ENCODE measurements around the gene RPS16. TPM values are rescaled to one million over a fixed set of nuclear protein-coding genes. Genes with fewer than 3 reads are reported as not detected.

RPS16 gene
- total RNA-seq, 4 donors from 2014 or later, result 919 to 2,686 (median 1,277) TPM

DNA sequence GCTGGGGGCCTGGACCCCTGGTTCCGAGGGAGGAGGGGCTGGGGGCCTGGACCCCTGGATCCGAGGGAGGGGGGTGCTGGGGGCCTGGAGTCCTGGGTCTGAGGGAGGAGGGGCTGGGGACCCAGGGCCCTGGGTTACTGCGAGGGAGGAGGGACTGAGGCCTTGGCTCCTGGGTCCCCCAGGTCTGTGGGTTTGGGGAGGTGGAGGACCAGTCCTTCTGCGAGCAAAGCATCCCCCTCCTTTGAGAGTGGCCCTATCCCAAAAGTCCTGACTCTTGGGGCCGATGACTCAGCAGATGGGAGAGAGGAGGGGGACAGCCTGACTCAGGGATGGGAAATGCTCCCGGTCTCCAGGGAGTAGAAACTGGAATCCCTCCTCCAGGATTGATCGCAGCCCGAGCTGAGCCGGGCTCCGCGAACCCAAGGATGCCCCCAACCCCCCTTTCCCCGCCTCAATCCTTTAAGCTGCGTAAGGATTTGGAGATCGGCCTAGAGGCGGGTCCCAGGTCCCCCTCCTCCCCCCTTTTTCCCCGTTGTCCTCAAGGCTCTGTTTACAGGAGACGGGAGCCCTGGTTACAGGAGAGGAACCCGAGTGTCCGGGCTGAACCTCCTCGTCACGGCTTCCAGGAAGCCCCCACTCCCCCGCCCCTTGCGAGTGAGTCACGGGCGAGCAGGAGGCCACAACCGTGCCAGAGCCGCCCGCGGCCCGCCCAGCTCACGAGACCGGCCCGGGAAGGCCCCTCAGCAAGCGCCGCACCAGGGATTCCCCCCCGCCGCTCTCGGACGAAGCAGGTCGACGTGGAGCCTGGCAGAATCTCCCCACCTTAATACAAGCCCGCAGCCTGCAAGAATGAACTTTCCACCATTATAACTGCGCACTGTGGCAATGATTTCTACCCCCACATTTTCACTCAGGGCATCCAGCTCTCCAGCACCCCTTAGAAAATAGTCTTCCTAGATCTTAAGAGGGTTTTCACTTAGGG, 32.1 kb downstream of the RPS16 start:
- peaks cover 38 to 61% of the 10 kb centered on the region in 2 donors for H3K4me1 ChIP-seq

DNA sequence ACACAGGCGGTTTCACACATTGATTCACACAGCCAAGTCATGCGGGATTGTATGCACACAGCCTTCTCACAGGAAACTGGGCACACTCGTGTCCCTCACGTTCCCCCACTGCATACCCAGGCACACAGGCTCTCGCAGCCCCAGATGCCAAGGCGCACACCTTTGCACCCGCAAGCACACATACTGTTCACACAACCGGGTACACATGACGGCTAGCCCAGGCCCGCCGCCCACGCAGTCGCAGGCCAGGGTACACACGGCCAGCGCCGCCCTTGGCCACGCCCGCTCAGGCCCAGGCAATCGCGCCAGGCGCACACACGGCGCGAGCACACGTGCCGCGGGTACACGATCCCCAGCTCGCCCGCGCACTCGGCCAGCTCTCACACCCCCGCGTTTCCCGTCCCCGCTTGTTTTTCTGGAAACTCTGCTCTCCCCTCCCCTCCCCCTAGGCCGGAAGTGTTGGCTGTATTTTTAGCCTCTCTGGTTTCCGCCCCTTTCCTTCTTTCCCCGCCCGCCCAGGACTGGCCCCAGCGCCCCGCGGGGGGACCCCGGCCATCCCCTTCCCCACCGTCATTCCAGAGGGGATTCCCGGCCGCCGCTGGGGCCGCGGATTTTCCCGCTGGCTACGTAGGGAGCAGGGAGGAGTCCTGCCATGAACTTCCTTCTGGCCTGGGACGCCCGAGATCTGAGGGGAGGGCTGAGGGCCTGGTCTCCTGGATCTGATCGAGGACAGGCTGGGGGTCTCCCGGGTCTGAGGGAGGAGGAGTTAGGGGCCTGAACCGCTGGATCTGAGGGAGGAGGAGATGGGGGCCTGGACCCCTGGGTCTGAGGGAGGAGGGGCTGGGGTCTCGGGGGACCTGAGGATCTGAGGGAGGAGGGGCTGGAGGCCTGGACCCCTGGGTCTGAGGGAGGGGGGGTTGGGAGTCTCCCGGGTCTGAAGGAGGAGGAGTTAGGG, 33.1 kb downstream of the RPS16 start:
- DNase-seq, result peak; percentile 94 to 95
- Histone ChIP-seq H3K4me3 (replicated peaks in 1 of 3) (peak overlapping the region in 2 of 3 donors; percentile 48 to 58), H3K36me3 (peaks cover 1 to 9% of the 10 kb centered on the region in 2 donors), H3K9me3 (no peaks in the 10 kb centered on the region), H3K4me1 (peaks cover 38 to 71% of the 10 kb centered on the region in 2 donors), H3K27me3 (no peaks in the 10 kb centered on the region), H3K27ac (peak overlapping the region; percentile 99 to 100 (median 100))
- TF ChIP-seq, protein P1, sequence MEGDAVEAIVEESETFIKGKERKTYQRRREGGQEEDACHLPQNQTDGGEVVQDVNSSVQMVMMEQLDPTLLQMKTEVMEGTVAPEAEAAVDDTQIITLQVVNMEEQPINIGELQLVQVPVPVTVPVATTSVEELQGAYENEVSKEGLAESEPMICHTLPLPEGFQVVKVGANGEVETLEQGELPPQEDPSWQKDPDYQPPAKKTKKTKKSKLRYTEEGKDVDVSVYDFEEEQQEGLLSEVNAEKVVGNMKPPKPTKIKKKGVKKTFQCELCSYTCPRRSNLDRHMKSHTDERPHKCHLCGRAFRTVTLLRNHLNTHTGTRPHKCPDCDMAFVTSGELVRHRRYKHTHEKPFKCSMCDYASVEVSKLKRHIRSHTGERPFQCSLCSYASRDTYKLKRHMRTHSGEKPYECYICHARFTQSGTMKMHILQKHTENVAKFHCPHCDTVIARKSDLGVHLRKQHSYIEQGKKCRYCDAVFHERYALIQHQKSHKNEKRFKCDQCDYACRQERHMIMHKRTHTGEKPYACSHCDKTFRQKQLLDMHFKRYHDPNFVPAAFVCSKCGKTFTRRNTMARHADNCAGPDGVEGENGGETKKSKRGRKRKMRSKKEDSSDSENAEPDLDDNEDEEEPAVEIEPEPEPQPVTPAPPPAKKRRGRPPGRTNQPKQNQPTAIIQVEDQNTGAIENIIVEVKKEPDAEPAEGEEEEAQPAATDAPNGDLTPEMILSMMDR (IDR thresholded peaks at IDR 0.05), result no peak
- TF ChIP-seq POLR2A (IDR thresholded peaks at IDR 0.05), result peak; percentile 62 to 68
- intact Hi-C loops (cut with DNase I), result no loop called here
- WGBS, 2 donors, result 3 to 7% methylated on average over 29 to 51 of the region's 59 CpGs

More for the DNA sequence above, 32.1 kb downstream of the RPS16 start:
- 5 to 6% methylated on average over 14 of the region's 43 CpGs for WGBS, 2 donors
- peak overlapping the region; percentile 99 to 100 (median 100) for H3K27ac ChIP-seq
- TF ChIP-seq, protein P1 (IDR thresholded peaks at IDR 0.05), result no peak
- peak; percentile 76 to 85 for TF ChIP-seq POLR2A (IDR thresholded peaks at IDR 0.05)
- no peaks in the 10 kb centered on the region for H3K9me3 ChIP-seq
- H3K27me3 ChIP-seq, result no peaks in the 10 kb centered on the region
- H3K36me3 ChIP-seq, result peaks cover 11 to 19% of the 10 kb centered on the region in 2 donors
- peak; percentile 99 for DNase-seq
- intact Hi-C loops (cut with DNase I), result no loop called here
- peak overlapping the region in 2 of 3 donors; percentile 48 to 58 for H3K4me3 ChIP-seq (replicated peaks in 1 of 3)

DNA sequence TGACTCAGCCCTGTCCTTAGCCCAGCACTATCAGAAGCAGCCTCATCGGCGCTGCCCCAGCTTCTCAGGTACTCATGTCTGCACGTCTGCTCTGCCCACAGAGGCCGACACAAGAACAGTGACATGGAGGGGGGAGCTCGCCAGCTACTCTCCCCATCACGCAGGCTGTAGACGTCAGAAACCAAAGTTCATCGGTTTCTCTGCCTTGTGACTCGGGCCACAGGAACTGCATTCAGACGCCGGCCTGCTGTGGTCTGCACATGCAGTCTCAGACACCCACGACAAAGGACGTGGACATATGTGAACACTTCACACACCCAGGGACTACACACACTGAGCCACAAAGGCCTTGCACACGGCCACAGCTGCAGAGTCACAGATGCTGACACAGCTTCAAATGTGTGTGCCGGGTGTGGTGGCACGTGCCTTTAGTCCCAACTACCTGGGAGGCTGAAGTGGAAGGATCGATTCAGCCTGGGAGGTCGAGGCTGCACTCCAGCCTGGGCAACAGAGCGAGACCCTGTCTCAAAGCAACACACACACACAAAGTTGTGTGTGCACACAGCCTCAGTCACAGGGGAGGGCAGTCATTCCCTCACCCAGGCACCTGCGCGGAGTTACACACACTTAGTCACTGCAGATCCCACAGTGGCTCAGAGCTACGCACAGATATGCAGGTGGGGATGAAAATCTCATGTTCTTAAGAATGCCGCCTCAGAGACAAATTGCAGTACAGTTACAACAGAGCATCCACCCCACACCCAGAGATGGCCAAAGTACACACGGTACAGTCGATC, 34.0 kb downstream of the RPS16 start:
- H3K4me3 ChIP-seq (replicated peaks in 1 of 3), result no peak overlapping the region
- no peaks in the 10 kb centered on the region for H3K27me3 ChIP-seq
- H3K36me3 ChIP-seq, result no peaks in the 10 kb centered on the region
- intact Hi-C loops (cut with DNase I), result no loop called here
- H3K4me1 ChIP-seq, result peaks cover 41 to 75% of the 10 kb centered on the region in 2 donors
- peak; percentile 35 to 45 for DNase-seq
- 64 to 74% methylated on average over 17 to 21 of the region's 25 CpGs for WGBS, 2 donors
- TF ChIP-seq, protein P1 (IDR thresholded peaks at IDR 0.05), result no peak
- TF ChIP-seq POLR2A (IDR thresholded peaks at IDR 0.05), result peak in 1 of 2 donors; percentile 5
- peak overlapping the region; percentile 99 to 100 (median 100) for H3K27ac ChIP-seq
- no peaks in the 10 kb centered on the region for H3K9me3 ChIP-seq

DNA sequence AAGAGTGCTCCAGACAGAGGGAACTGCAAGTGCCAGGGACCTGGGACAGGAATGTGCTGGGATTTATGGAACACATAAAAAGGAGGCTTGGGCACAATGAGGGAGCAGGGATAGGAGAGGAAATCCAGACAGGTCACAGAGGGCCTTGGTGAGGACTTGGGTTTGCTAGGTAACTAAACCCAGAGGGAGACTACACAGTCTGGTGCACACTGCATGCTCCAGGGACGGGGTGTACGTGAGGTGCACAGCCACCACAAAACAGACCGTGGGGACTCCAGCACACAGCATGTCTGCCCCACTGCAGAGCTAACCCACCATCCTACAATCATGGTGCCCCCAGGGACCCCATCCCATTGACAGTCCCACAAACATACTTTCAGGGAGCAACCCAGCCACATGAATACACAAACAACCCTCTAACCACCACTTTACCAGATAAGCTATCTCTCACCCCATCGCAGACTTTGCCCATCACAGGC, 34.6 kb downstream of the RPS16 start:
- peaks cover 41 to 75% of the 10 kb centered on the region in 2 donors for H3K4me1 ChIP-seq
- 80 to 81% methylated on average over 4 of the region's 4 CpGs for WGBS, 2 donors
- H3K9me3 ChIP-seq, result no peaks in the 10 kb centered on the region
- H3K4me3 ChIP-seq (replicated peaks in 1 of 3), result no peak overlapping the region
- intact Hi-C loops (cut with DNase I), result no loop called here
- no peak for DNase-seq
- H3K27me3 ChIP-seq, result no peaks in the 10 kb centered on the region
- TF ChIP-seq, protein P1 (IDR thresholded peaks at IDR 0.05), result no peak
- no peak for TF ChIP-seq POLR2A (IDR thresholded peaks at IDR 0.05)
- no peaks in the 10 kb centered on the region for H3K36me3 ChIP-seq
- H3K27ac ChIP-seq, result peak overlapping the region; percentile 99 to 100 (median 100)
